IMR-90 (cell line): ENCODE measurements around the gene PAPSS1. TPM values are rescaled to one million over a fixed set of nuclear protein-coding genes. Genes with fewer than 3 reads are reported as not detected.

ENCODE experiments used
- ATAC-seq: fragments of 200-7000 bp; cut with Tn5 transposase; 2 replicates; pipeline ENCODE4 v1.9.1; 2020; ENCODE audit warnings: low read depth, mild to moderate bottlenecking, moderate library complexity
- BruUV-seq: library from RNA; stranded (reverse); fragments of 400-500 nt; replicated peaks from 2 replicates; lab custom pipeline; 2021; lab: Mats Ljungman, UMichigan
- CTCF ChIA-PET: fragments of 300-600 bp; formaldehyde crosslinking; extraction: SDS; loops from one replicate; lab custom pipeline; 2021; ENCODE audit warnings: antibody characterized with exemption; lab: Yijun Ruan, JAX
- POLR2A ChIA-PET: fragments of 300-600 bp; sonication (Branson Sonifier 250); formaldehyde crosslinking; loops from one replicate; lab custom pipeline; 2022; ENCODE audit warnings: antibody characterized with exemption; ENCODE audit not compliant: unreplicated experiment; lab: Charles Lee
- DNase-seq: peaks from one replicate; pipeline ENCODE4 v3.0.0; 2013
- H2AFZ ChIP-seq: replicated peaks from 2 replicates; pipeline ENCODE3; 2013; ENCODE audit warnings: low read length, mild to moderate bottlenecking; ENCODE audit not compliant: poor library complexity
- H2AK5ac ChIP-seq: 2 replicates; pipeline ENCODE4 v1.6.1; 2013; ENCODE audit warnings: low read depth, low read length, inconsistent platforms
- H2AK9ac ChIP-seq: replicated peaks from 2 replicates; pipeline ENCODE3; 2013; ENCODE audit warnings: mild to moderate bottlenecking, low read depth, low read length, moderate library complexity; ENCODE audit not compliant: poor library complexity
- H2BK120ac ChIP-seq: 2 replicates; pipeline ENCODE4 v1.6.1; 2013; ENCODE audit warnings: low read depth, low read length, inconsistent platforms
- H2BK15ac ChIP-seq: 3 replicates; pipeline ENCODE4 v1.6.1; 2013; ENCODE audit warnings: low read depth, low read length, inconsistent platforms
- H2BK20ac ChIP-seq: 2 replicates; pipeline ENCODE4 v1.6.1; 2013; ENCODE audit warnings: low read depth, mild to moderate bottlenecking, inconsistent platforms, low read length, moderate library complexity
- H2BK5ac ChIP-seq: 2 replicates; pipeline ENCODE4 v1.6.1; 2013; ENCODE audit warnings: mild to moderate bottlenecking, low read depth, low read length, inconsistent platforms; ENCODE audit not compliant: poor library complexity, severe bottlenecking
- H3K14ac ChIP-seq: replicated peaks from 2 replicates; pipeline ENCODE4 v1.6.1; 2013; ENCODE audit warnings: low read depth, low read length, inconsistent platforms
- H3K18ac ChIP-seq: 2 replicates; pipeline ENCODE4 v1.6.1; 2013; ENCODE audit warnings: low read depth, low read length, control low read depth
- H3K23ac ChIP-seq: 2 replicates; pipeline ENCODE4 v1.6.1; 2013; ENCODE audit warnings: low read depth, low read length, inconsistent platforms
- H3K27ac ChIP-seq: 2 replicates; pipeline ENCODE4 v1.5.1; 2013; ENCODE audit warnings: mild to moderate bottlenecking, control low read depth, low read length; ENCODE audit not compliant: insufficient read depth
- H3K27me3 ChIP-seq: 2 replicates; pipeline ENCODE4 v1.6.1; 2013; ENCODE audit warnings: low read length; ENCODE audit not compliant: control insufficient read depth, insufficient read depth
- H3K36me3 ChIP-seq: 2 replicates; pipeline ENCODE4 v1.6.1; 2013; ENCODE audit warnings: low read length, mixed read lengths; ENCODE audit not compliant: control insufficient read depth, insufficient read depth
- H3K4ac ChIP-seq: 2 replicates; pipeline ENCODE4 v1.6.1; 2013; ENCODE audit warnings: low read depth, low read length, inconsistent platforms
- H3K4me1 ChIP-seq: 2 replicates; pipeline ENCODE4 v1.6.1; 2013; ENCODE audit warnings: low read length, mixed read lengths; ENCODE audit not compliant: control insufficient read depth, insufficient read depth
- H3K4me2 ChIP-seq: 2 replicates; pipeline ENCODE4 v1.6.1; 2013; ENCODE audit warnings: low read depth, mild to moderate bottlenecking, control low read depth, low read length, moderate library complexity
- H3K4me3 ChIP-seq: 2 replicates; pipeline ENCODE4 v1.5.1; 2013; ENCODE audit warnings: low read depth, mild to moderate bottlenecking, control low read depth, low read length, moderate library complexity; ENCODE audit not compliant: insufficient read depth
- H3K56ac ChIP-seq: 2 replicates; pipeline ENCODE4 v1.6.1; 2013; ENCODE audit warnings: low read length, inconsistent platforms; ENCODE audit not compliant: insufficient read depth; ENCODE audit errors: extremely low read depth
- H3K79me1 ChIP-seq, 2 experiments: 2 replicates each; pipeline ENCODE4 v1.6.1; 2013; ENCODE audit warnings: low read length in 2 of 2, inconsistent platforms in 1 of 2, low read depth in 1 of 2
- H3K9ac ChIP-seq: 2 replicates; pipeline ENCODE4 v1.6.1; 2013; ENCODE audit warnings: low read depth, low read length, control low read depth
- H3K9me1 ChIP-seq: 2 replicates; pipeline ENCODE4 v1.6.1; 2013; ENCODE audit warnings: low read length, inconsistent platforms; ENCODE audit not compliant: insufficient read depth
- H3K9me3 ChIP-seq: 2 replicates; pipeline ENCODE4 v1.6.1; 2013; ENCODE audit warnings: low read length; ENCODE audit not compliant: control insufficient read depth, insufficient read depth
- H4K20me1 ChIP-seq: 2 replicates; pipeline ENCODE4 v1.6.1; 2013; ENCODE audit warnings: low read length, inconsistent platforms; ENCODE audit not compliant: insufficient read depth
- H4K5ac ChIP-seq: 2 replicates; pipeline ENCODE4 v1.6.1; 2013; ENCODE audit warnings: mild to moderate bottlenecking, low read depth, low read length, control low read depth
- H4K8ac ChIP-seq, 2 experiments: 2 replicates each; pipeline ENCODE4 v1.6.1; 2013; ENCODE audit warnings: low read depth in 2 of 2, low read length in 2 of 2, control low read depth in 1 of 2, inconsistent platforms in 1 of 2
- H4K91ac ChIP-seq: 2 replicates; pipeline ENCODE4 v1.6.1; 2013; ENCODE audit warnings: low read depth, low read length, inconsistent platforms; ENCODE audit not compliant: insufficient read depth
- BHLHE40 ChIP-seq: fragments of 150-350 bp; IDR thresholded peaks from 2 replicates; pipeline ENCODE4 v1.6.1; 2016; ENCODE audit warnings: mild to moderate bottlenecking, low read depth, low read length
- CEBPB ChIP-seq: IDR thresholded peaks from 2 replicates; pipeline ENCODE4 v1.6.1; 2012; ENCODE audit warnings: low read depth, low read length, improper control_type of control experiment
- CHD1 ChIP-seq: IDR thresholded peaks from 2 replicates; pipeline ENCODE4 v1.6.1; 2012; ENCODE audit warnings: low read depth, low read length, improper control_type of control experiment
- CTCF ChIP-seq: conservative IDR thresholded peaks from 2 replicates; pipeline ENCODE4 v1.5.1; 2012; ENCODE audit warnings: mild to moderate bottlenecking, low read depth, low read length, improper control_type of control experiment
- ELK1 ChIP-seq: fragments of 150-350 bp; IDR thresholded peaks from 2 replicates; pipeline ENCODE4 v1.6.1; 2016; ENCODE audit warnings: low read depth, mild to moderate bottlenecking, low read length, moderate library complexity, borderline replicate concordance
- FOS ChIP-seq: fragments of 150-350 bp; IDR thresholded peaks from 2 replicates; pipeline ENCODE4 v1.6.1; 2016; ENCODE audit warnings: low read depth, low read length
- MAFK ChIP-seq: IDR thresholded peaks from 2 replicates; pipeline ENCODE4 v1.6.1; 2012; ENCODE audit warnings: low read depth, low read length, improper control_type of control experiment
- MAZ ChIP-seq: IDR thresholded peaks from 2 replicates; pipeline ENCODE4 v1.6.1; 2012; ENCODE audit warnings: low read depth, mild to moderate bottlenecking, low read length, improper control_type of control experiment, moderate library complexity, borderline replicate concordance
- MXI1 ChIP-seq: IDR thresholded peaks from 2 replicates; pipeline ENCODE4 v1.6.1; 2012; ENCODE audit warnings: low read depth, mild to moderate bottlenecking, low read length, moderate library complexity, borderline replicate concordance
- NFE2L2 ChIP-seq: fragments of 150-350 bp; IDR thresholded peaks from 2 replicates; pipeline ENCODE4 v1.6.1; 2016; ENCODE audit warnings: low read depth, mild to moderate bottlenecking, low read length
- POLR2A ChIP-seq: IDR thresholded peaks from 2 replicates; pipeline ENCODE4 v1.6.1; 2012; ENCODE audit warnings: mild to moderate bottlenecking, low read depth, low read length
- RAD21 ChIP-seq: IDR thresholded peaks from 2 replicates; pipeline ENCODE4 v1.6.1; 2012; ENCODE audit warnings: low read length, improper control_type of control experiment
- RCOR1 ChIP-seq: IDR thresholded peaks from 2 replicates; pipeline ENCODE4 v1.6.1; 2012; ENCODE audit warnings: mild to moderate bottlenecking, low read length, improper control_type of control experiment; ENCODE audit not compliant: insufficient replicate concordance
- RFX5 ChIP-seq: IDR thresholded peaks from 2 replicates; pipeline ENCODE4 v1.8.0; 2012; ENCODE audit warnings: low read depth, mild to moderate bottlenecking, low read length, moderate library complexity
- SMC3 ChIP-seq: fragments of 150-350 bp; IDR thresholded peaks from 2 replicates; pipeline ENCODE4 v1.6.1; 2016; ENCODE audit warnings: low read depth, mild to moderate bottlenecking, antibody characterized with exemption, low read length, moderate library complexity
- USF2 ChIP-seq: fragments of 150-350 bp; IDR thresholded peaks from 2 replicates; pipeline ENCODE4 v1.6.1; 2017; ENCODE audit warnings: mild to moderate bottlenecking, antibody characterized with exemption, low read length, low read depth
- WGBS, 2 experiments: methylation state at CpG; one replicate each; pipeline versions ENCODE4 v1.1.5 to v1.1.7; 2013; ENCODE audit warnings: missing lambda C conversion rate in 2 of 2; ENCODE audit not compliant: insufficient read length in 1 of 2; ENCODE audit errors: extremely low coverage in 2 of 2; 5-methylcytosine and 5-hydroxymethylcytosine counted together
- dilution Hi-C: fragments of 300-500 bp; cut with HindIII; formaldehyde crosslinking; loops from one replicate; pipeline ENCODE4 v1.14.3; 2018; ENCODE audit warnings: low sequenced_read_pairs; ENCODE audit not compliant: unreplicated experiment
- in situ Hi-C: fragments of 300-500 bp; cut with MboI; formaldehyde crosslinking; loops from 3 replicates; pipeline ENCODE4 v1.14.3; 2019; ENCODE audit warnings: low sequenced_read_pairs, inconsistent platforms, mixed read lengths
- intact Hi-C: fragments of 100-400 bp; cut with micrococcal nuclease; formaldehyde crosslinking; loops from 2 replicates; pipeline ENCODE4 v1.10.0; 2022
- polyA plus RNA-seq, 3 experiments: library from polyadenylated mRNA; depleted of rRNA; stranded (reverse); fragments of >200 nt; gene quantifications; 2 replicates each; pipeline ENCODE4 v1.2.3, GENCODE V29; 2012; ENCODE audit warnings: low replicate concordance in 1 of 3
- total RNA-seq: library from RNA; depleted of rRNA; stranded (reverse); fragments of >200 nt; gene quantifications from 2 replicates; pipeline ENCODE4 v1.2.3, GENCODE V29; 2012

Gene PAPSS1
- total and polyA plus RNA-seq, 2 of the 4 experiments (the other 2 are of a cell fraction) = 71.8 to 82.8 TPM

- no peaks in the 10 kb centered on the region for H3K27me3 ChIP-seq
- H2AK5ac ChIP-seq = peak overlapping the region; percentile 56; the same call in 1 of the 2 replicates
- H3K4ac ChIP-seq = peak overlapping the region; percentile 58; the same call in 1 of the 2 replicates
- ATAC-seq (no peak), DNase-seq (no peak)
- H3K4me1 ChIP-seq = peaks cover 8% of the 10 kb centered on the region; the same call in 1 of the 2 replicates
- no peak overlapping the region for H3K4me3 ChIP-seq
- no peak overlapping the region for H2AK9ac ChIP-seq
- H3K9me3 ChIP-seq = peaks cover 2% of the 10 kb centered on the region; the same call in 1 of the 2 replicates
- no peak overlapping the region for H3K27ac ChIP-seq
- TF ChIP-seq NFE2L2 (no peak), MAZ (no peak), CEBPB (no peak), RCOR1 (no peak), SMC3 (no peak), CHD1 (no peak), BHLHE40 (no peak), FOS (no peak), POLR2A (no peak), RFX5 (no peak), ELK1 (no peak), MXI1 (no peak), CTCF (no peak), MAFK (no peak), RAD21 (no peak), USF2 (no peak)
- peaks cover 0 to 8% of the 10 kb centered on the region in 2 experiments; a peak in 1 of 4 replicates for H3K79me1 ChIP-seq
- in situ Hi-C loops = no loop called here
- no peak overlapping the region for H3K4me2 ChIP-seq
- no peaks in the 10 kb centered on the region for H4K20me1 ChIP-seq
- CTCF ChIA-PET = interaction anchor here (1.4 to 1.5 kb wide), 3 partner anchors 11 to 41 kb away, joined by 3 read pairs; no protein-coding TSS in a partner anchor
- H2BK20ac ChIP-seq = peak overlapping the region; percentile 43; the same call in 1 of the 2 replicates
- dilution Hi-C loops = no loop called here
- no peak overlapping the region for H2BK15ac ChIP-seq
- peak overlapping the region; percentile 5; the same call in 1 of the 2 replicates for H3K14ac ChIP-seq
- H3K36me3 ChIP-seq = no peaks in the 10 kb centered on the region
- H2AFZ ChIP-seq = no peak overlapping the region
- peak overlapping the region; percentile 77 for H2BK120ac ChIP-seq
- H3K9ac ChIP-seq = no peak overlapping the region
- H4K91ac ChIP-seq = peak overlapping the region; percentile 38; the same call in 1 of the 2 replicates
- no peak overlapping the region for H3K56ac ChIP-seq
- H4K8ac ChIP-seq = peak overlapping the region in 1 of 2 experiments; percentile 70; a peak in 2 of 4 replicates
- peaks cover 4% of the 10 kb centered on the region; the same call in 1 of the 2 replicates for H3K9me1 ChIP-seq
- H3K18ac ChIP-seq = peak overlapping the region; percentile 85; the same call in 1 of the 2 replicates
- no peak overlapping the region for H3K23ac ChIP-seq
- POLR2A ChIA-PET = no interaction called here
- intact Hi-C loops = no loop called here
- peak overlapping the region; percentile 69; the same call in 1 of the 2 replicates for H4K5ac ChIP-seq
- peak overlapping the region; percentile 71 for H2BK5ac ChIP-seq
- no CpG with 5 or more reads among the region's 2 CpGs for WGBS, 2 experiments
- BruUV-seq = no TSS peak
Measured at GRCh38 chr4:107619731-107620130, 100.3 kb downstream of the PAPSS1 start.
